ENCODE measurements around the gene VMP1. TPM values are rescaled to one million over a fixed set of nuclear protein-coding genes. Genes with fewer than 3 reads are reported as not detected.

VMP1 gene
- total RNA-seq, 6 experiments from 2014 or later: 121 to 155 (median 149) TPM

GRCh38 chr17:59829217-59830006, 122.0 kb downstream of the VMP1 start:
- peak overlapping the region; percentile 93 for H3K27ac Mint-ChIP-seq
- peak; percentile 93 for DNase-seq
- no peaks in the 10 kb centered on the region for H3K36me3 Mint-ChIP-seq (ENCODE audit: low read depth)
- no peaks in the 10 kb centered on the region for H3K9me3 Mint-ChIP-seq
- H3K4me3 Mint-ChIP-seq: peak overlapping the region; percentile 82
- TF ChIP-seq, protein P1, sequence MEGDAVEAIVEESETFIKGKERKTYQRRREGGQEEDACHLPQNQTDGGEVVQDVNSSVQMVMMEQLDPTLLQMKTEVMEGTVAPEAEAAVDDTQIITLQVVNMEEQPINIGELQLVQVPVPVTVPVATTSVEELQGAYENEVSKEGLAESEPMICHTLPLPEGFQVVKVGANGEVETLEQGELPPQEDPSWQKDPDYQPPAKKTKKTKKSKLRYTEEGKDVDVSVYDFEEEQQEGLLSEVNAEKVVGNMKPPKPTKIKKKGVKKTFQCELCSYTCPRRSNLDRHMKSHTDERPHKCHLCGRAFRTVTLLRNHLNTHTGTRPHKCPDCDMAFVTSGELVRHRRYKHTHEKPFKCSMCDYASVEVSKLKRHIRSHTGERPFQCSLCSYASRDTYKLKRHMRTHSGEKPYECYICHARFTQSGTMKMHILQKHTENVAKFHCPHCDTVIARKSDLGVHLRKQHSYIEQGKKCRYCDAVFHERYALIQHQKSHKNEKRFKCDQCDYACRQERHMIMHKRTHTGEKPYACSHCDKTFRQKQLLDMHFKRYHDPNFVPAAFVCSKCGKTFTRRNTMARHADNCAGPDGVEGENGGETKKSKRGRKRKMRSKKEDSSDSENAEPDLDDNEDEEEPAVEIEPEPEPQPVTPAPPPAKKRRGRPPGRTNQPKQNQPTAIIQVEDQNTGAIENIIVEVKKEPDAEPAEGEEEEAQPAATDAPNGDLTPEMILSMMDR (IDR thresholded peaks at IDR 0.05): no peak
- peaks cover 80% of the 10 kb centered on the region for H3K4me1 Mint-ChIP-seq (ENCODE audit: low read depth)
- no peaks in the 10 kb centered on the region for H3K27me3 Mint-ChIP-seq (ENCODE audit: insufficient read depth)

DNA sequence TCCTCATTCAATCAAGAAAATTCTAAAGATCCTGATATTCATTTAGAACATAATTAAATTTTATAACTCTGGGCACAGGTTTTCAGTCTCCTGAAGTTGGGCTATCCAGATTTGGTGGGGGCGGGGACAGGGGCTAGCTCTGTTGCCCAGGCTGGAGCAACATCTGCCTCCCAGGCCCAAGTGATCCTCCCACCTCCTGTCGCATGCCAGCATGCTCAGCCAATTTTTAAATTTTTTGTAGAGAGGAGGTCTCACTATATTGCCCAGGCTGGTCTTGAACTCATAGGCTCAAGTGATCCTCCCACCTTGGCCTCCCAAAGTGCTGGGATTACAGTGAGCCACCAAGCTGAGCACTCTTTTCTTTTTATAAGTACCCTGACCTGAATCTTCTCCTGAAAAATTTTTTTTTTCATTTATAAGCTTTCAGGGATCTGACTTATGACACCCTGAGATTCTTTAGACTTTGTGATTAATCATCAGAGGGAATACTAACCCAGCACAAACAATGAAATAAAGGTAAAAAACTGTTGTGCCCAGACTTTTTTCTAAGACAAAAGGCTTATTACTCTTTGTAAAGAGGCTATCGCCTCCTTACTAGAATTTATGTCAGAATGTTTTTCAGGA, 122.7 kb downstream of the VMP1 start:
- Mint-ChIP-seq H3K4me1 (ENCODE audit: low read depth) (peaks cover 80% of the 10 kb centered on the region), H3K27me3 (ENCODE audit: insufficient read depth) (no peaks in the 10 kb centered on the region; the same call in 1 of the 2 replicates), H3K27ac (peak overlapping the region; percentile 93), H3K9me3 (no peaks in the 10 kb centered on the region), H3K4me3 (peak overlapping the region; percentile 82), H3K36me3 (ENCODE audit: low read depth) (no peaks in the 10 kb centered on the region)
- TF ChIP-seq, protein P1 (IDR thresholded peaks at IDR 0.05): no peak
- no peak for DNase-seq

GRCh38 chr17:59830846-59831486, 123.5 kb downstream of the VMP1 start:
- TF ChIP-seq, protein P1 (IDR thresholded peaks at IDR 0.05): no peak
- Mint-ChIP-seq H3K9me3 (no peaks in the 10 kb centered on the region), H3K4me1 (ENCODE audit: low read depth) (peaks cover 71% of the 10 kb centered on the region), H3K27ac (peak overlapping the region; percentile 93), H3K4me3 (no peak overlapping the region), H3K27me3 (ENCODE audit: insufficient read depth) (no peaks in the 10 kb centered on the region; the same call in 1 of the 2 replicates), H3K36me3 (ENCODE audit: low read depth) (no peaks in the 10 kb centered on the region)
- DNase-seq: no peak

DNA sequence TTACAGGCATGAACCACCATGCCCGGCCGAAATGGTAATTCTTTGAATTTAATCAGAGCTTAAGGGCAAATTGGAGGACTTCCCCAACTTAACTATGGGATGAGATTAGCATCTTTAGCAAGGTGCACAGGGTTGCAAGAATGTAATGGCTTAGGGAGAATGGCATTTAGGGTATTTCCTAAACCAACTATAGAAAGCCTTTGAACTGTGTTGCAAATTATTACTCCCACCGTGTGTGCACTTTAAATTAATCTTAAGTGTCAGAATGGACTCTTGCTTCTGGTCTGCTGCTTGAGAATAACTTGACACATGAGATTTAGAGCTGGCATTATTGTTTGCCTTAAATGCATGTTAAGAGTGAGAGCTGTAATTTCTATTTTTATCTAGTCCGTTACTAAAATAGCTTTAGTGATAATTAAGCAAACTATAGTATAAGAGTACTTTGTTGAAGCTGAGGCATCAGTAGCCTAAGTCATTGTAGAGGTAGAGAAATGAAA, 125.5 kb downstream of the VMP1 start:
- Mint-ChIP-seq H3K4me3 (peak overlapping the region; percentile 14; the same call in 1 of the 2 replicates), H3K4me1 (ENCODE audit: low read depth) (peaks cover 70% of the 10 kb centered on the region)

More for the DNA sequence above, 125.5 kb downstream of the VMP1 start:
- Mint-ChIP-seq H3K27me3 (ENCODE audit: insufficient read depth) (peaks cover 5% of the 10 kb centered on the region), H3K36me3 (ENCODE audit: low read depth) (peaks cover 3% of the 10 kb centered on the region), H3K27ac (peak overlapping the region; percentile 41; the same call in 1 of the 2 replicates), H3K9me3 (peaks cover 3% of the 10 kb centered on the region; the same call in 1 of the 2 replicates)
- TF ChIP-seq, protein P1 (IDR thresholded peaks at IDR 0.05): no peak
- no peak for DNase-seq

All from HFFc6 (cell line).